ENCODE measurements around the gene ZNF277.
A peak's percentile ranks its signal among the peaks of the same experiment; 100 is the strongest.

The ZNF277 gene

GRCh38 chr7:112201411-112201810 is 5.1 kb upstream of the ZNF277 start:
- no peak for DNase-seq (ENCODE audit: low read depth)
- TF ChIP-seq, protein P1, sequence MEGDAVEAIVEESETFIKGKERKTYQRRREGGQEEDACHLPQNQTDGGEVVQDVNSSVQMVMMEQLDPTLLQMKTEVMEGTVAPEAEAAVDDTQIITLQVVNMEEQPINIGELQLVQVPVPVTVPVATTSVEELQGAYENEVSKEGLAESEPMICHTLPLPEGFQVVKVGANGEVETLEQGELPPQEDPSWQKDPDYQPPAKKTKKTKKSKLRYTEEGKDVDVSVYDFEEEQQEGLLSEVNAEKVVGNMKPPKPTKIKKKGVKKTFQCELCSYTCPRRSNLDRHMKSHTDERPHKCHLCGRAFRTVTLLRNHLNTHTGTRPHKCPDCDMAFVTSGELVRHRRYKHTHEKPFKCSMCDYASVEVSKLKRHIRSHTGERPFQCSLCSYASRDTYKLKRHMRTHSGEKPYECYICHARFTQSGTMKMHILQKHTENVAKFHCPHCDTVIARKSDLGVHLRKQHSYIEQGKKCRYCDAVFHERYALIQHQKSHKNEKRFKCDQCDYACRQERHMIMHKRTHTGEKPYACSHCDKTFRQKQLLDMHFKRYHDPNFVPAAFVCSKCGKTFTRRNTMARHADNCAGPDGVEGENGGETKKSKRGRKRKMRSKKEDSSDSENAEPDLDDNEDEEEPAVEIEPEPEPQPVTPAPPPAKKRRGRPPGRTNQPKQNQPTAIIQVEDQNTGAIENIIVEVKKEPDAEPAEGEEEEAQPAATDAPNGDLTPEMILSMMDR (IDR thresholded peaks at IDR 0.05; ENCODE audit: insufficient read depth, low read depth, low read length, missing control alignments) = no peak

DNA sequence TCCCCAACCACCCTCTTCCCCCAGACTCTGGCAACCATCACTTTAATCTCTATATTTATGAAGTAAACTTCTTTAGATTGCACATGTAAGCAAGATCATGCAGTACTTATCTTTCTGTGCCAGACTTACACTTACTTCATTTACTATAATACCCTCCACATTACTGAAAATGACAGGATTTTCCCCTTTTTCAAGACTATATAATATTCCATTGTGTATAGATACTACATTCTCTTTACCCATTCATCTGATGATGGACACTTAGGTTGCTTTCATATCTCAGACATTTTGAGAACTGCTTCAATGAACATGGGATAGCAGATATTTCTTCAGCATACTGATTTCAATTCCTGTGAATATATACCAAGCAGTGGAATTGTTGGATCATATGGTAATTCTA is 4.7 kb upstream of the ZNF277 start:
- TF ChIP-seq, protein P1 (IDR thresholded peaks at IDR 0.05; ENCODE audit: insufficient read depth, low read depth, low read length, missing control alignments) = no peak
- no peak overlapping the region for H3K4me3 ChIP-seq (ENCODE audit: low read depth, low read length)
- no peak for DNase-seq (ENCODE audit: low read depth)

More at GRCh38 chr7:112201411-112201810, 5.1 kb upstream of the ZNF277 start:
- H3K4me3 ChIP-seq (ENCODE audit: low read depth, low read length) = no peak overlapping the region

DNA sequence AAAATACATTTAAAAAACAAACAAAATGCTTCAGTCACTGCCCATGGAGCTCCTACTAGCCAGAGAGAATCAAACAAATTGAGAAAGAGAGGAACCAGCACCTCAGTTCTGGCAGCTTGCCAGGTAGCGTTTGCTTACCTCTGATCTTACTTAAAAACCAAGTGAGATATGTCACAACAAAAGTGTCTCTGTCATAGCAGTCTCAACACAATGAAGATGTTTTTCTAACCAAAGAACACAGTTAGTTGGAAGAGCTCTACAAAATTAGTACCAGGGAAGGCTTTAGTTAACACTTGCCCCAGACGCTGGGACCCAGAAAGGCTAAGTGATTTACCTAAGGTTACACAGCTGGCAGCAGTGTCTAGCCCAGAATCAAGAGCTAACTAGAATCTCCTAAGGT is 3.7 kb upstream of the ZNF277 start:
- peak; percentile 39 for DNase-seq (ENCODE audit: low read depth)
- H3K4me3 ChIP-seq (ENCODE audit: low read depth, low read length) = no peak overlapping the region
- TF ChIP-seq, protein P1 (IDR thresholded peaks at IDR 0.05; ENCODE audit: insufficient read depth, low read depth, low read length, missing control alignments) = no peak

DNA sequence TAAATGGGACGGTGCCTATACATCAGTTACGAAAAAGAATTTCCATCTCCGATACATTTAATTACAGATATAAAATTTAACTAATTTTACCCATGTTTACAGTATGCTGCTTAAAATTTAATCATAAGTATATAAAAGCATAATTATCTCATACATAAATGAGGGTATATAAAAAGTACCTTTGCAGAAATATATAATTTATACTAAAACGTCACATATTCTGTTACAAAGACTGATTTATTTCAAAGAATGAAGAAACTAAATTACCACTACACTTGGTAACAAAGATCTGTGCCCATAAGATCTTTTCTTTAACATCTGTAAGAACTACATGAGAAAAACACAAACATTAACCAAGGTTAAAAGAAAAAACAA is 3.1 kb upstream of the ZNF277 start:
- DNase-seq (ENCODE audit: low read depth) = no peak
- TF ChIP-seq, protein P1 (IDR thresholded peaks at IDR 0.05; ENCODE audit: insufficient read depth, low read depth, low read length, missing control alignments) = no peak
- no peak overlapping the region for H3K4me3 ChIP-seq (ENCODE audit: low read depth, low read length)

GRCh38 chr7:112204499-112205342 is 1.8 kb upstream of the ZNF277 start:
- DNase-seq (ENCODE audit: low read depth) = no peak
- peak overlapping the region; percentile 78 for H3K4me3 ChIP-seq (ENCODE audit: low read depth, low read length)

DNA sequence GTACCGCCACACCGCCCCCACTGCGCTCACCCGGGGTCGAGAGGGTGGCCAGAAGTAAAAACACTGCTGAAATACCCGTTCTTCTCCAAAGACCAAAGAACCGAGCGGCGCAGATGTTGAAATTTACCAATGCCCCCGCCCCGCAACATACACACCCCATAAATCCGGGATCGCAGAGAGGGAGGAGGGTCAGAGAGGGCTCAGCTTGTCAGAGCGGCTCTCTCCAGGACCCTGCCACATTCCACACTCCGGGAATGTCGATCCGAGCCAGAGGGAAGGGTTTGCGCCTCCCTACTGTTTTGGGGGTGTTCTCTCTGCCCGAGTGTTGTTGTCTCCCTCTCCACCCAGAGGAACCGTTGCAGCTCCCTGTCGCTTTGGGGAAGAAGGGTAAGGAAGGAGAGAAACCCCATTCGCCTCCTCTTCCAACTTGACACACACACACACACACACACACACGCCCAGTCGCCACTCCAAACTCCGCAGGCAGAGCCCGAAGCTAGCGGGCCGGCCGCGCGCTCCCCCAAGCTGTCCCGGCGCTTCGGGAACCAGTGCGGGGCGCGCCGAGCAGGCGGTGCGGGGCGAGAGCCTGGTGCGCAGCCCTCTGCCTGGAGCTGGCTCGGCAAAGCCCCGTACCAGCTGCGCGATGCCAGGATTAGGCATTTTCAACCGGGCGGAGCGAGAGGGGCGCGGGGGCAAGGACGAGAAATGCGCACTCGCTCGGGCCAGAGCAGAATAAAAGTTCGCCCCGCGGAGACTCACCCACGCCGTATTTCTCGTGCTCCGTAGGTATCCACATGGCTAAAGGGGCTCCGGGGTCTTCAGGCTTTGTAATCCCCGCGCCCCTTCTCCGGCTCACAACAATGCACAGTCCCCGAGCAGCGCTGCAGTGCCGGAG is 905 bp upstream of the ZNF277 start:
- peak; percentile 53 for DNase-seq (ENCODE audit: low read depth)
- TF ChIP-seq, protein P1 (IDR thresholded peaks at IDR 0.05; ENCODE audit: insufficient read depth, low read depth, low read length, missing control alignments) = no peak

More at GRCh38 chr7:112204499-112205342, 1.8 kb upstream of the ZNF277 start:
- TF ChIP-seq, protein P1 (IDR thresholded peaks at IDR 0.05; ENCODE audit: insufficient read depth, low read depth, low read length, missing control alignments) = no peak

More for the DNA sequence above, 905 bp upstream of the ZNF277 start:
- H3K4me3 ChIP-seq (ENCODE audit: low read depth, low read length) = peak overlapping the region; percentile 78
